Measurements from ENCODE around the gene PCNT. TPM values are rescaled to one million over a fixed set of nuclear protein-coding genes. Genes with fewer than 3 reads are reported as not detected.

PCNT gene
- total and polyA plus RNA-seq, 10 of the 15 experiments (the other 5 are each of a cell fraction or from before 2014, with no cell fraction given) = 2.9 to 39.6 (median 20.5) TPM

GRCh38 chr21:46368533-46369285 is 44.8 kb downstream of the PCNT start (continued):
- 0 out of 2 replicates have a peak, but pooled peaks have one; percentile 21 for TF ChIP-seq BCL11A (IDR thresholded peaks at IDR 0.05; ENCODE audit: low read depth, low read length)
- TF ChIP-seq MTA3 (IDR thresholded peaks at IDR 0.05; ENCODE audit: borderline replicate concordance, low read length) = no peak

GRCh38 chr21:46369520-46370235 is 45.7 kb downstream of the PCNT start:
- TF ChIP-seq MLLT1 (IDR thresholded peaks at IDR 0.05) (0 out of 2 replicates have a peak, but pooled peaks have one; percentile 37), EGR1 (IDR thresholded peaks at IDR 0.05; ENCODE audit: borderline replicate concordance in 1 of 2, low read depth in 2 of 2, low read length in 2 of 2) (no peak)
- Histone ChIP-seq H4K20me1 (ENCODE audit: control insufficient read depth, insufficient read depth) (no peaks in the 10 kb centered on the region), H3K4me1 (ENCODE audit: control insufficient read depth, insufficient read depth, low read length) (peaks cover 31% of the 10 kb centered on the region), H3K79me2 (ENCODE audit: control insufficient read depth, insufficient read depth, low read length) (peaks cover 25% of the 10 kb centered on the region), H3K9ac (ENCODE audit: control insufficient read depth, insufficient read depth, low read length) (peak overlapping the region; percentile 58), H3K27ac (ENCODE audit: control insufficient read depth, insufficient read depth) (peak overlapping the region; percentile 88), H3K4me2 (ENCODE audit: control insufficient read depth, insufficient read depth) (peak overlapping the region; percentile 81), H2AFZ (ENCODE audit: control insufficient read depth, low read depth, low read length) (no peak overlapping the region), H3K36me3 (ENCODE audit: control insufficient read depth in 2 of 2, insufficient read depth in 2 of 2, low read length in 1 of 2) (peaks cover 11 to 23% of the 10 kb centered on the region in 2 experiments), H3K9me3 (replicated peaks; ENCODE audit: control insufficient read depth, insufficient read depth, low read length) (no peaks in the 10 kb centered on the region), H3K4me3 (peak overlapping the region; percentile 12; the same call in 1 of the 2 replicates), H3K27me3 (replicated peaks in 1 of 2; ENCODE audit: control insufficient read depth in 2 of 2, insufficient read depth in 2 of 2, low read length in 1 of 2) (no peaks in the 10 kb centered on the region)
- CTCF ChIA-PET = interaction anchor here (1.1 to 1.8 kb wide), 4 partner anchors 44 to 268 kb away, joined by 3 to 8 read pairs (median 4); a partner anchor contains a TSS
- POLR2A ChIA-PET = interaction anchor here (0.5 to 2.3 kb wide), 7 partner anchors 11 to 116 kb away, joined by 3 to 7 read pairs (median 5); a partner anchor contains a TSS
- DNase-seq (ENCODE audit: low read depth, low spot score) (no peak), ATAC-seq (peak; percentile 63), FAIRE-seq (no peak)
- in situ Hi-C loops (cut with MboI) = no loop called here
- BruUV-seq (replicated peaks) = TSS peak; percentile 82
- SMC1A ChIA-PET (ENCODE audit: uncharacterized antibody, unreplicated experiment) = interaction anchor here (0.9 to 3.3 kb wide), 7 partner anchors 13 to 266 kb away, joined by 4 to 11 read pairs (median 7); partner anchors contain the start of genes MCM3AP, PRMT2 and YBEY
- intact Hi-C loops (cut with micrococcal nuclease; ENCODE audit: unreplicated experiment) = no loop called here
- RAD21 ChIA-PET (ENCODE audit: unreplicated experiment) = interaction anchor here (1.0 to 3.4 kb wide), 7 partner anchors 44 to 226 kb away, joined by 3 to 12 read pairs (median 5); partner anchors contain the start of gene C21orf58
- whole genome bisulfite sequencing (ENCODE audit: insufficient coverage, insufficient replicate concordance, low lambda C conversion rate, missing lambda C conversion rate) = 78% methylated on average over 19 of the region's 20 CpGs
